GM08714 (cell line): ENCODE measurements around the gene ZBTB7A.

ENCODE experiments used
- H3K4me3 ChIP-seq: fragments of 200-500 bp; sonication (Bioruptor generic); 2 replicates; pipeline ENCODE4 v1.5.1; 2014; ENCODE audit warnings: mild to moderate bottlenecking, low read length, inconsistent platforms
- ZNF274 ChIP-seq: IDR thresholded peaks from 2 replicates; pipeline ENCODE4 v1.6.1; 2012; ENCODE audit warnings: mild to moderate bottlenecking, low read depth, low read length

The ZBTB7A gene

GRCh38 chr19:4066682-4067395, at the start of gene ZBTB7A:
Gene ZBTB7A, minus strand, starts transcription at chr19:4066899. Its CDS starts 11,667 bp downstream, at chr19:4055232.
- no peak for TF ChIP-seq ZNF274
- peak within 1 kb of the TSS; percentile 94 for H3K4me3 ChIP-seq

GRCh38 chr19:4115818-4116385, 49.2 kb upstream of the ZBTB7A start:
- no peak overlapping the region; the same call in 1 of the 2 replicates for H3K4me3 ChIP-seq
- no peak for TF ChIP-seq ZNF274

- no peak for TF ChIP-seq ZNF274
- peak overlapping the region; percentile 12; the same call in 1 of the 2 replicates for H3K4me3 ChIP-seq
These were observed 48.5 kb upstream of the ZBTB7A start for GRCh38 chr19:4115050-4115817.

- no peak overlapping the region for H3K4me3 ChIP-seq
- TF ChIP-seq ZNF274: no peak
These were observed 47.5 kb upstream of the ZBTB7A start for GRCh38 chr19:4114181-4114580.

GRCh38 chr19:4113398-4114088, 46.8 kb upstream of the ZBTB7A start:
- no peak for TF ChIP-seq ZNF274

GRCh38 chr19:4112367-4112766, 45.7 kb upstream of the ZBTB7A start:
- no peak for TF ChIP-seq ZNF274
- no peak overlapping the region for H3K4me3 ChIP-seq

More at GRCh38 chr19:4113398-4114088, 46.8 kb upstream of the ZBTB7A start:
- H3K4me3 ChIP-seq: no peak overlapping the region

- TF ChIP-seq ZNF274: no peak
- H3K4me3 ChIP-seq: no peak overlapping the region
These were observed 42.9 kb upstream of the ZBTB7A start for GRCh38 chr19:4109626-4109945.

GRCh38 chr19:4108767-4109625, 42.3 kb upstream of the ZBTB7A start:
- no peak overlapping the region; the same call in 1 of the 2 replicates for H3K4me3 ChIP-seq
- no peak for TF ChIP-seq ZNF274

- no peak for TF ChIP-seq ZNF274
- H3K4me3 ChIP-seq: no peak overlapping the region
These were observed 36.4 kb upstream of the ZBTB7A start for GRCh38 chr19:4103080-4103433.

- H3K4me3 ChIP-seq: no peak overlapping the region
- TF ChIP-seq ZNF274: no peak
These were observed 35.8 kb upstream of the ZBTB7A start for GRCh38 chr19:4102339-4103079.

GRCh38 chr19:4101496-4101770, 34.7 kb upstream of the ZBTB7A start:
- TF ChIP-seq ZNF274: no peak
- no peak overlapping the region for H3K4me3 ChIP-seq

GRCh38 chr19:4100647-4101495, 34.2 kb upstream of the ZBTB7A start:
- TF ChIP-seq ZNF274: no peak
- no peak overlapping the region for H3K4me3 ChIP-seq
